ENCODE data around the gene RHCG.

Gene RHCG

GRCh38 chr15:89443581-89443980 is 52.8 kb downstream of the RHCG start:
- DNase-seq: no peak

GRCh38 chr15:89442671-89443307 is 53.6 kb downstream of the RHCG start:
- DNase-seq: peak; percentile 60 to 61

- no peak for DNase-seq
These were observed 54.2 kb downstream of the RHCG start for GRCh38 chr15:89442155-89442554.

- DNase-seq: peak; percentile 33 to 54
These were observed 55.0 kb downstream of the RHCG start for GRCh38 chr15:89441295-89441812.

GRCh38 chr15:89439764-89440163 is 56.6 kb downstream of the RHCG start:
- DNase-seq: no peak

- no peak for DNase-seq
These were observed 59.6 kb downstream of the RHCG start for GRCh38 chr15:89436560-89437311.

- DNase-seq: no peak
These were observed 61.0 kb downstream of the RHCG start for GRCh38 chr15:89435362-89435761.

- DNase-seq: no peak
These were observed 62.7 kb downstream of the RHCG start for GRCh38 chr15:89433686-89434085.

GRCh38 chr15:89430530-89431341 is 65.6 kb downstream of the RHCG start:
- DNase-seq: peak; percentile 81

- no peak for DNase-seq
These were observed 66.4 kb downstream of the RHCG start for GRCh38 chr15:89429986-89430385.

- DNase-seq: peak; percentile 55 to 61
These were observed 67.4 kb downstream of the RHCG start for GRCh38 chr15:89429023-89429422.

- DNase-seq: no peak
These were observed 68.1 kb downstream of the RHCG start for GRCh38 chr15:89428246-89428645.

- no peak for DNase-seq
These were observed 69.9 kb downstream of the RHCG start for GRCh38 chr15:89426500-89426899.

- DNase-seq: no peak
These were observed 72.4 kb downstream of the RHCG start for GRCh38 chr15:89423981-89424380.
